Upper lobe of right lung (tissue), 1 donor: ENCODE measurements around the gene JAKMIP2. TPM values are rescaled to one million over a fixed set of nuclear protein-coding genes. Genes with fewer than 3 reads are reported as not detected.

Experiments
- ATAC-seq: fragments of 200-7000 bp; cut with Tn5 transposase; one replicate; pipeline ENCODE4 v1.9.1; 2020; ENCODE audit warnings: mild to moderate bottlenecking, moderate library complexity
- DNase-seq: peaks from one replicate; pipeline ENCODE4 v3.0.0-alpha.2; 2020
- H3K27ac ChIP-seq: fragments of 200-600 bp; one replicate; pipeline ENCODE4 v1.8.0; 2022
- H3K27me3 ChIP-seq: fragments of 200-600 bp; one replicate; pipeline ENCODE4 v1.8.0; 2022; ENCODE audit warnings: mild to moderate bottlenecking
- H3K36me3 ChIP-seq: fragments of 200-600 bp; one replicate; pipeline ENCODE4 v1.8.0; 2022
- H3K4me1 ChIP-seq: fragments of 200-600 bp; one replicate; pipeline ENCODE4 v1.8.0; 2022
- H3K4me3 ChIP-seq: fragments of 200-600 bp; one replicate; pipeline ENCODE4 v1.8.0; 2022; ENCODE audit warnings: mild to moderate bottlenecking
- H3K9me3 ChIP-seq: fragments of 200-600 bp; one replicate; pipeline ENCODE4 v1.8.0; 2022
- intact Hi-C: fragments of 100-400 bp; cut with DNase I; formaldehyde crosslinking; loops from one replicate; pipeline ENCODE4 v1.11.0; 2022
- total RNA-seq: library from RNA; stranded (reverse); fragmentation: NEBNext Ultra II Directional; extraction: Animal tissue kit (Norgen Biotek cat#: 25700); gene quantifications from one replicate; pipeline ENCODE4 v1.2.1, GENCODE V29; 2021
- TF ChIP-seq, protein P1 (sequence below): fragments of 200-600 bp; IDR thresholded peaks from one replicate; pipeline ENCODE4 v1.8.0; 2022; ENCODE audit warnings: antibody characterized with exemption
- donor health status: DM: no; HTN: yes; CAD: no; lungs with severe emphysema.

The JAKMIP2 gene
- total RNA-seq, 1 donor from 2014 or later = 7.5 TPM

GRCh38 chr5:147659166-147659929 is 123.2 kb downstream of the JAKMIP2 start:
- intact Hi-C loops = no loop called here
- no peaks in the 10 kb centered on the region for H3K36me3 ChIP-seq
- no peaks in the 10 kb centered on the region for H3K4me1 ChIP-seq
- no peak overlapping the region for H3K27ac ChIP-seq
- H3K4me3 ChIP-seq = no peak overlapping the region
- ATAC-seq (no peak), DNase-seq (no peak)
- no peaks in the 10 kb centered on the region for H3K9me3 ChIP-seq
- TF ChIP-seq, protein P1, sequence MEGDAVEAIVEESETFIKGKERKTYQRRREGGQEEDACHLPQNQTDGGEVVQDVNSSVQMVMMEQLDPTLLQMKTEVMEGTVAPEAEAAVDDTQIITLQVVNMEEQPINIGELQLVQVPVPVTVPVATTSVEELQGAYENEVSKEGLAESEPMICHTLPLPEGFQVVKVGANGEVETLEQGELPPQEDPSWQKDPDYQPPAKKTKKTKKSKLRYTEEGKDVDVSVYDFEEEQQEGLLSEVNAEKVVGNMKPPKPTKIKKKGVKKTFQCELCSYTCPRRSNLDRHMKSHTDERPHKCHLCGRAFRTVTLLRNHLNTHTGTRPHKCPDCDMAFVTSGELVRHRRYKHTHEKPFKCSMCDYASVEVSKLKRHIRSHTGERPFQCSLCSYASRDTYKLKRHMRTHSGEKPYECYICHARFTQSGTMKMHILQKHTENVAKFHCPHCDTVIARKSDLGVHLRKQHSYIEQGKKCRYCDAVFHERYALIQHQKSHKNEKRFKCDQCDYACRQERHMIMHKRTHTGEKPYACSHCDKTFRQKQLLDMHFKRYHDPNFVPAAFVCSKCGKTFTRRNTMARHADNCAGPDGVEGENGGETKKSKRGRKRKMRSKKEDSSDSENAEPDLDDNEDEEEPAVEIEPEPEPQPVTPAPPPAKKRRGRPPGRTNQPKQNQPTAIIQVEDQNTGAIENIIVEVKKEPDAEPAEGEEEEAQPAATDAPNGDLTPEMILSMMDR = no peak
- no peaks in the 10 kb centered on the region for H3K27me3 ChIP-seq

GRCh38 chr5:147658293-147658932 is 124.1 kb downstream of the JAKMIP2 start:
- ATAC-seq (no peak), DNase-seq (no peak)
- H3K4me1 ChIP-seq = no peaks in the 10 kb centered on the region
- H3K9me3 ChIP-seq = no peaks in the 10 kb centered on the region
- intact Hi-C loops = no loop called here
- H3K27me3 ChIP-seq = no peaks in the 10 kb centered on the region
- no peaks in the 10 kb centered on the region for H3K36me3 ChIP-seq
- no peak overlapping the region for H3K4me3 ChIP-seq
- TF ChIP-seq, protein P1 = no peak
- H3K27ac ChIP-seq = no peak overlapping the region

DNA sequence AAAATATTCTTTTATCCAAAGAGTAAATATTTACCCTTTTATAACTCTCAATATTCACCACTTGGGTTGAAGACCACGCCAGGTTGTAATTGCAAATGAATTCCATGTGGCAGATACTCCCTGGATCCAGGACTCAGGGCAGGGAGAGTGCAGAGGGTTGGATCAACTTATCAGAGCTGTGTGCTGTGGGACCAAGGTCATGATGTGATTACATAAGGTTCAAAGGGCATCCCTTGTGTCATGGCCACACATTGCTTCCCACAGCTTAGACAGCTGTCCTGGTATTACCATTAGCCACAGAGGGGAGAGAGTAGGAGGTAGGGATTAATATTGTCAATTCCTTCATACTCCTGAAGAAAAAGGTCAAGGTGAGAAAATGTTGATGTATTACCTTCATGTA is 133.9 kb downstream of the JAKMIP2 start:
- DNase-seq = no peak
- H3K4me3 ChIP-seq = no peak overlapping the region
- TF ChIP-seq, protein P1 = no peak
- intact Hi-C loops = no loop called here
- no peaks in the 10 kb centered on the region for H3K27me3 ChIP-seq
- H3K36me3 ChIP-seq = no peaks in the 10 kb centered on the region
- ATAC-seq = no peak
- H3K9me3 ChIP-seq = no peaks in the 10 kb centered on the region
- H3K27ac ChIP-seq = no peak overlapping the region
- no peaks in the 10 kb centered on the region for H3K4me1 ChIP-seq

- Histone ChIP-seq H3K4me1 (no peaks in the 10 kb centered on the region), H3K4me3 (no peak overlapping the region), H3K36me3 (no peaks in the 10 kb centered on the region), H3K27ac (no peak overlapping the region), H3K27me3 (no peaks in the 10 kb centered on the region), H3K9me3 (no peaks in the 10 kb centered on the region)
- no peak for DNase-seq
- intact Hi-C loops = no loop called here
- no peak for ATAC-seq
- TF ChIP-seq, protein P1 = no peak
These were observed 137.3 kb downstream of the JAKMIP2 start for GRCh38 chr5:147645197-147645596.

- intact Hi-C loops = no loop called here
- TF ChIP-seq, protein P1 = no peak
These were observed 138.1 kb downstream of the JAKMIP2 start for GRCh38 chr5:147644460-147644859.

More at GRCh38 chr5:147644460-147644859, 138.1 kb downstream of the JAKMIP2 start:
- Histone ChIP-seq H3K4me1 (no peaks in the 10 kb centered on the region), H3K4me3 (no peak overlapping the region), H3K9me3 (no peaks in the 10 kb centered on the region), H3K27ac (no peak overlapping the region), H3K27me3 (no peaks in the 10 kb centered on the region), H3K36me3 (no peaks in the 10 kb centered on the region)
- no peak for DNase-seq
- no peak for ATAC-seq
